ENCODE measurements around the gene OTUD7B.

GRCh38 chr1:149977345-149977744 lies 33.2 kb downstream of the OTUD7B start:
- TF ChIP-seq CTCF (IDR thresholded peaks at IDR 0.05; ENCODE audit: low read length), result no peak
- no peak for TF ChIP-seq EZH2 (optimal IDR thresholded peaks at IDR 0.05; ENCODE audit: low read depth, low read length)
